Measurements from ENCODE around the gene SEC14L2.
"Not testable (repeated sequence)": the region's sequence is repeated elsewhere in the genome, so short reads cannot be mapped to it uniquely, and the experiment has no call there.

SEC14L2 gene

GRCh38 chr22:30402028-30402765 lies 5.4 kb downstream of the SEC14L2 start:
- Histone ChIP-seq H3K79me2 (ENCODE audit: control insufficient read depth, insufficient read depth, low read length, poor library complexity) (no peaks in the 10 kb centered on the region), H3K79me1 (ENCODE audit: low read length) (no peaks in the 10 kb centered on the region), H2BK12ac (ENCODE audit: low read length) (no peak overlapping the region), H3K4me3 (ENCODE audit: low read depth, low read length) (no peak overlapping the region), H3K27ac (ENCODE audit: low read depth, low read length) (no peak overlapping the region), H2BK120ac (ENCODE audit: insufficient read depth, low read length, poor library complexity) (no peak overlapping the region), H3K14ac (ENCODE audit: low read length) (no peak overlapping the region), H3K18ac (ENCODE audit: low read length) (no peak overlapping the region), H2AK5ac (ENCODE audit: low read length) (no peak overlapping the region), H2BK5ac (ENCODE audit: low read depth, low read length, poor library complexity) (no peak overlapping the region), H3K9me3 (ENCODE audit: insufficient read depth, low read depth, low read length) (no peaks in the 10 kb centered on the region), H3K4me2 (ENCODE audit: low read length) (no peak overlapping the region), H2AFZ (ENCODE audit: insufficient read depth, low read length, poor library complexity) (no peak overlapping the region), H4K12ac (ENCODE audit: low read depth, low read length) (no peak overlapping the region), H4K91ac (ENCODE audit: low read depth, low read length) (no peak overlapping the region), H3K36me3 (ENCODE audit: control insufficient read depth in 1 of 2, insufficient read depth in 2 of 2, low read length in 2 of 2) (peaks cover 0 to 1% of the 10 kb centered on the region in 2 experiments), H3K9ac (ENCODE audit: low read length) (no peak overlapping the region), H3K23ac (ENCODE audit: low read length) (no peak overlapping the region), H3K4me1 (ENCODE audit: control insufficient read depth in 1 of 2, insufficient read depth in 2 of 2, low read length in 2 of 2) (peaks cover 0 to 3% of the 10 kb centered on the region in 2 experiments), H3K27me3 (ENCODE audit: insufficient read depth, low read length) (peaks cover 5% of the 10 kb centered on the region), H3K4ac (ENCODE audit: low read depth, low read length) (no peak overlapping the region), H4K8ac (ENCODE audit: low read depth, low read length) (no peak overlapping the region)
- WGBS (ENCODE audit: extremely low coverage, insufficient coverage, insufficient read length), result no CpG with 5 or more reads among the region's 5 CpGs
- no peak for DNase-seq

- H3K4me2 ChIP-seq (ENCODE audit: low read length); H3K4ac ChIP-seq (ENCODE audit: low read depth, low read length); H3K18ac ChIP-seq (ENCODE audit: low read length); H2AFZ ChIP-seq (ENCODE audit: insufficient read depth, low read length, poor library complexity); H2BK120ac ChIP-seq (ENCODE audit: insufficient read depth, low read length, poor library complexity); H4K8ac ChIP-seq (ENCODE audit: low read depth, low read length); H3K23ac ChIP-seq (ENCODE audit: low read length); H2BK5ac ChIP-seq (ENCODE audit: low read depth, low read length, poor library complexity); H3K9me3 ChIP-seq (ENCODE audit: insufficient read depth, low read depth, low read length); H2BK12ac ChIP-seq (ENCODE audit: low read length); H3K14ac ChIP-seq (ENCODE audit: low read length); H3K9ac ChIP-seq (ENCODE audit: low read length); H4K91ac ChIP-seq (ENCODE audit: low read depth, low read length); H4K12ac ChIP-seq (ENCODE audit: low read depth, low read length); H3K27ac ChIP-seq (ENCODE audit: low read depth, low read length); H3K4me1 ChIP-seq (ENCODE audit: control insufficient read depth in 1 of 2, insufficient read depth in 2 of 2, low read length in 2 of 2); H2AK5ac ChIP-seq (ENCODE audit: low read length); H3K79me1 ChIP-seq (ENCODE audit: low read length); H3K79me2 ChIP-seq (ENCODE audit: control insufficient read depth, insufficient read depth, low read length, poor library complexity); H3K36me3 ChIP-seq (ENCODE audit: control insufficient read depth in 1 of 2, insufficient read depth in 2 of 2, low read length in 2 of 2); H3K4me3 ChIP-seq (ENCODE audit: low read depth, low read length); DNase-seq; H3K27me3 ChIP-seq (ENCODE audit: insufficient read depth, low read length): not testable (repeated sequence)
- WGBS (ENCODE audit: extremely low coverage, insufficient coverage, insufficient read length), result no CpG with 5 or more reads among the region's 5 CpGs
Measured at GRCh38 chr22:30402766-30403104, 5.9 kb downstream of the SEC14L2 start.

- no CpG with 5 or more reads among the region's 6 CpGs for WGBS (ENCODE audit: extremely low coverage, insufficient coverage, insufficient read length)
- H4K8ac ChIP-seq (ENCODE audit: low read depth, low read length), result no peak overlapping the region
- H3K27me3 ChIP-seq (ENCODE audit: insufficient read depth, low read length), result no peaks in the 10 kb centered on the region
- no peak overlapping the region for H3K4ac ChIP-seq (ENCODE audit: low read depth, low read length)
- no peak overlapping the region for H3K14ac ChIP-seq (ENCODE audit: low read length)
- H3K23ac ChIP-seq (ENCODE audit: low read length), result no peak overlapping the region
- H3K4me3 ChIP-seq (ENCODE audit: low read depth, low read length), result no peak overlapping the region
- H2AK5ac ChIP-seq (ENCODE audit: low read length), result no peak overlapping the region
- no peak overlapping the region for H2AFZ ChIP-seq (ENCODE audit: insufficient read depth, low read length, poor library complexity)
- no peak overlapping the region for H2BK12ac ChIP-seq (ENCODE audit: low read length)
- H3K27ac ChIP-seq (ENCODE audit: low read depth, low read length), result no peak overlapping the region
- no peak overlapping the region for H4K91ac ChIP-seq (ENCODE audit: low read depth, low read length)
- H4K12ac ChIP-seq (ENCODE audit: low read depth, low read length), result no peak overlapping the region
- H3K79me2 ChIP-seq (ENCODE audit: control insufficient read depth, insufficient read depth, low read length, poor library complexity), result no peaks in the 10 kb centered on the region
- no peaks in the 10 kb centered on the region for H3K79me1 ChIP-seq (ENCODE audit: low read length)
- no peak for DNase-seq
- H3K36me3 ChIP-seq (ENCODE audit: control insufficient read depth in 1 of 2, insufficient read depth in 2 of 2, low read length in 2 of 2), result peaks cover 0 to 4% of the 10 kb centered on the region in 2 experiments
- H3K4me2 ChIP-seq (ENCODE audit: low read length), result no peak overlapping the region
- H3K18ac ChIP-seq (ENCODE audit: low read length), result no peak overlapping the region
- no peaks in the 10 kb centered on the region for H3K9me3 ChIP-seq (ENCODE audit: insufficient read depth, low read depth, low read length)
- no peak overlapping the region for H3K9ac ChIP-seq (ENCODE audit: low read length)
- H3K4me1 ChIP-seq (ENCODE audit: control insufficient read depth in 1 of 2, insufficient read depth in 2 of 2, low read length in 2 of 2), result peaks cover 4 to 11% of the 10 kb centered on the region in 2 experiments
- no peak overlapping the region for H2BK120ac ChIP-seq (ENCODE audit: insufficient read depth, low read length, poor library complexity)
- no peak overlapping the region for H2BK5ac ChIP-seq (ENCODE audit: low read depth, low read length, poor library complexity)
Measured at GRCh38 chr22:30404307-30404706, 7.5 kb downstream of the SEC14L2 start.

- H3K4ac ChIP-seq (ENCODE audit: low read depth, low read length), result no peak overlapping the region
- H3K18ac ChIP-seq (ENCODE audit: low read length), result no peak overlapping the region
- H3K4me3 ChIP-seq (ENCODE audit: low read depth, low read length), result no peak overlapping the region
- H3K4me1 ChIP-seq (ENCODE audit: control insufficient read depth in 1 of 2, insufficient read depth in 2 of 2, low read length in 2 of 2), result peaks cover 4 to 11% of the 10 kb centered on the region in 2 experiments
- no peak overlapping the region for H3K14ac ChIP-seq (ENCODE audit: low read length)
- no peak overlapping the region for H2BK5ac ChIP-seq (ENCODE audit: low read depth, low read length, poor library complexity)
- H3K27ac ChIP-seq (ENCODE audit: low read depth, low read length), result no peak overlapping the region
- no peaks in the 10 kb centered on the region for H3K79me1 ChIP-seq (ENCODE audit: low read length)
- H4K8ac ChIP-seq (ENCODE audit: low read depth, low read length), result no peak overlapping the region
- no CpG with 5 or more reads among the region's 4 CpGs for WGBS (ENCODE audit: extremely low coverage, insufficient coverage, insufficient read length)
- no peak overlapping the region for H3K23ac ChIP-seq (ENCODE audit: low read length)
- no peak overlapping the region for H2AFZ ChIP-seq (ENCODE audit: insufficient read depth, low read length, poor library complexity)
- no peak overlapping the region for H4K91ac ChIP-seq (ENCODE audit: low read depth, low read length)
- peaks cover 0 to 4% of the 10 kb centered on the region in 2 experiments for H3K36me3 ChIP-seq (ENCODE audit: control insufficient read depth in 1 of 2, insufficient read depth in 2 of 2, low read length in 2 of 2)
- H3K4me2 ChIP-seq (ENCODE audit: low read length), result no peak overlapping the region
- H4K12ac ChIP-seq (ENCODE audit: low read depth, low read length), result no peak overlapping the region
- H2AK5ac ChIP-seq (ENCODE audit: low read length), result no peak overlapping the region
- no peak overlapping the region for H2BK12ac ChIP-seq (ENCODE audit: low read length)
- H3K9ac ChIP-seq (ENCODE audit: low read length), result no peak overlapping the region
- no peak for DNase-seq
- H3K9me3 ChIP-seq (ENCODE audit: insufficient read depth, low read depth, low read length), result no peaks in the 10 kb centered on the region
- H2BK120ac ChIP-seq (ENCODE audit: insufficient read depth, low read length, poor library complexity), result no peak overlapping the region
- H3K79me2 ChIP-seq (ENCODE audit: control insufficient read depth, insufficient read depth, low read length, poor library complexity), result no peaks in the 10 kb centered on the region
- H3K27me3 ChIP-seq (ENCODE audit: insufficient read depth, low read length), result no peaks in the 10 kb centered on the region
Measured at GRCh38 chr22:30405731-30406130, 8.9 kb downstream of the SEC14L2 start.

All from trophoblast cell (in vitro differentiated cells and primary cell).